Kidney epithelial cell (primary cell): ENCODE measurements around the gene ZC3H13. TPM values are rescaled to one million over a fixed set of nuclear protein-coding genes. Genes with fewer than 3 reads are reported as not detected.

Experiments
- DNase-seq: peaks from one replicate; pipeline ENCODE4 v3.0.0-alpha.2; 2010; ENCODE audit warnings: low read depth
- H3K27me3 ChIP-seq: 2 replicates; pipeline ENCODE4 v1.6.0; 2011; ENCODE audit warnings: low read length; ENCODE audit not compliant: control insufficient read depth, insufficient read depth
- H3K36me3 ChIP-seq: 2 replicates; pipeline ENCODE4 v1.5.1; 2011; ENCODE audit warnings: low read length; ENCODE audit not compliant: control insufficient read depth, insufficient read depth
- H3K4me3 ChIP-seq: 2 replicates; pipeline ENCODE4 v1.5.1; 2011; ENCODE audit warnings: low read depth, mild to moderate bottlenecking, control low read depth, low read length
- CTCF ChIP-seq: IDR thresholded peaks from 2 replicates; pipeline ENCODE4 v1.5.1; 2011; ENCODE audit warnings: mild to moderate bottlenecking, moderate library complexity, low read length, control low read depth, inconsistent platforms; ENCODE audit not compliant: insufficient read depth, poor library complexity, severe bottlenecking
- total RNA-seq: library from RNA; depleted of rRNA; stranded (reverse); fragments of >200 nt; gene quantifications from 2 replicates; pipeline ENCODE4 v1.2.3, GENCODE V29; 2015

ZC3H13 gene
- total RNA-seq, 1 donor from 2014 or later, result 19.0 TPM

- no peak for TF ChIP-seq CTCF
- no peak for DNase-seq
- no peaks in the 10 kb centered on the region for H3K36me3 ChIP-seq
- H3K4me3 ChIP-seq, result no peak overlapping the region
- H3K27me3 ChIP-seq, result no peaks in the 10 kb centered on the region
These were observed 142.9 kb downstream of the ZC3H13 start for GRCh38 chr13:45909673-45910072.

GRCh38 chr13:45909089-45909488, 143.5 kb downstream of the ZC3H13 start:
- Histone ChIP-seq H3K36me3 (no peaks in the 10 kb centered on the region), H3K27me3 (no peaks in the 10 kb centered on the region), H3K4me3 (no peak overlapping the region)
- no peak for DNase-seq
- no peak for TF ChIP-seq CTCF

- no peak overlapping the region for H3K4me3 ChIP-seq
- H3K27me3 ChIP-seq, result no peaks in the 10 kb centered on the region
- no peak for DNase-seq
- no peak for TF ChIP-seq CTCF
- H3K36me3 ChIP-seq, result no peaks in the 10 kb centered on the region
These were observed 145.0 kb downstream of the ZC3H13 start for GRCh38 chr13:45907503-45907902.

Other genes with a start within 250 kb of the ZC3H13 start
- 0.13 and 0.34 TPM in 2 replicates for gene SIAH3, start 201.0 kb downstream of the ZC3H13 start, total RNA-seq
- gene CPB2, start 52.3 kb upstream of the ZC3H13 start, total RNA-seq, result not detected in 2 replicates
- 83.1 and 87.6 TPM in 2 replicates for gene LCP1, start 129.4 kb upstream of the ZC3H13 start, total RNA-seq
- 0.34 and 0.42 TPM in 2 replicates for gene LRRC63, start 159.2 kb upstream of the ZC3H13 start, total RNA-seq